T follicular helper cell (primary cell): ENCODE results near the gene RARB.

Experiments
- DNase-seq: peaks from one replicate; pipeline ENCODE4 v3.0.0-alpha.2; 2020; ENCODE audit warnings: low read depth

The RARB gene

DNA sequence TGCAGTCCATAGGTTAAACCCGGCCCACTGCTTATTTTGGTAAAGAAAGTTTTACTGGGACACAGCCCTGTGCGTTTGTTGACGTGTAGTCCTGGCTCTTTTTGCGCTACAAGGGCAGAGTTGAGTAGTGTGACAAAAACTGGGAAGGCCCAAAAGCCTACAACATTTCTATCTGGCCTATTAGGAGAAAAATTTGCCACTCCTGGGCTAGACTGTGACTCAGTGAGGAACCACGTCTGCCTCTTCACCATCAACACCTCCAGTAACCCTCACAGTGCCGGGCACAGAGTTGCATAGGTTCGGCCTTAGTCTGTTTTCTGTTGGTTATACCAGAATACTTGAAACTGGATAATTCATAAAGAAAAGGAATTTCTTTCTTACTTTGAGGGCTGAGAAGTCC lies 126.3 kb downstream of the RARB start:
- no peak for DNase-seq

DNA sequence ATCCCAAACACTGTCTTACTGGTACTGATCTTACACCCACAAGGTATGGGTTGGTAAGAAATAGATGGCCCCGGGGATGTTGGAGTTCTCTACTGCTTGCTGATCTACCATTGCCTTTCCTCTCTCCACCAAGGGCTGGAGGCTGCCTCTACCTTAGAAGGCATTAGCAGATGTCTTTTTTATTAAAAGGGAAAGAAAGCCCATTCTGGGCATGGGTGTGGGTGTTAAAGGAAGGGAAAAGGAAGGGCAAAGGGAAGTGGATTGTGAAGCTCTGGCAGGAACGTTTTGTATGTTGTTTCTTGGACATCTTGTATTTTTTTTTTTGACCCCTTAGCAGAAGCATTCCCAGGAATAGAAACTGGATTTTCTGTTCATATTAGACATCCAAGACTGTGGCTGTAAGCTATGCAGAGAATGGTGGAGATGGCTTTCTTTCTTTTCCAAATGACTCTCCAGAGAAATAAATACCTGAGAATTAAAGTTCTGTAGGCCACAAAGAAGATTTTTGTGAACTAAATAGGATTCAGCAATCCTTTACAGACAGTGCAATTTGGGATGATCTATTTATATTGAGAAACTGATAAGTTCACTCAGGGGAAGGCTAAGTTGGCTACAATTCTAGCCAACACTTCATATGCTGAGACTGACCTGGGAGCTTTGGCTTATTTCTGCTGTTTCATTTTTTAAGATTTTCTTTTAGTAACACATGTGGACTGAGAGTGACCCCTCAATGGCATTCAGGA lies 127.8 kb downstream of the RARB start:
- no peak for DNase-seq

DNA sequence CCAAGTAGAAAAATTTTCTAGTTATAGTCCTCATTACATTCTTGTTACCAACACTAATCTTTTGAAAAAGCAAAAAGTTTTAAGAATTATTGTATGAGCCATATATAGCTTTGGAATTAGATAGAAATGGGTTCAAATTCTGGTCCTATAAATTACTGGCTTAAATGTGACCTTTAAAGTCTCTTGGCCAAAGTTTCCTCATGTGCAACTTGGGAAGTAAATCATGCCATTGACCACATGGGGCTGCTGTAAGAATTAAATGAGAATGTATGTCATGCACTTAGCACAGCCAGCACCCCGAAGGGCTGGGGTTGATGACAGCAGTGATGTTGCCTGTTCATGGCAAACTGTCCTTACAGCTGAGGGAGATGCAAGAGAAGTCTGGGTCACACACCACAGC lies 128.4 kb downstream of the RARB start:
- DNase-seq, result no peak

DNA sequence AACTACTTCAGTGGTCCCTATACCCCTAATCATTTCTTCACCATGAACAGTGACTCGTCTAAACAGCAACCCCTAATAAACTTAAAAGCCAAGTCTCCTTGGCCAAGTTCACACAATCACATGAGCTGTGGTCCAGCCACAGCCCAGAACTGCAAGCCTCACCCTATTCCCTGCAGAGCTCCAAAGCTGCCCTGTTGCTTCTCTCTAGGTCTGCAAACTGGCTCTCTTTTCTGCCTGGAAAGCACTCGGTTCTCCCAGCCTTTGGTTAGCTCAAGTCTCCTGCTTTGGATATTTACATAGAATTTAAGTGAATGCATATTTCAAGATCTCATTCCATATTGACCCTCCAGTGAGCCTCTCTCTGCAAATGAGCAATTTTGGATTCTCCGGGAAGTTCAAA lies 129.6 kb downstream of the RARB start:
- no peak for DNase-seq

DNA sequence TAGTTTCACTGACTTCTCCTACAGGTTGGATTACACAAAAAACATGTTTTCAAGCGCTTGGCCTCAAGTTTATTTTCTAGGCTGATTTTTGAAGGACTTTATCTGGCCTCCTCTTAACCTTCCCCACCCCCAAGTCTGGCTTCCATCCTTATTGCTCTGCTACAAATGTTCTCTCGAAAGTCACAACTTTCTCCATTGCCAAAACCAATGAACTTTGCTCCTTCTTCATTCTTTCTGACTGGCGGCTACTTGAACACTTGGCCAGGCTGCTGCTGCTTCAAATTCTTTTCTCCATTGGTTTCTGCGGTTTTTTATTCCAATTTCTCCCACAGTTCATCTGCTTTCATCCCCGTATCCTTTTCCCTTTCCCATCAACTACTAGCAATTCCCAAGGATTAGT lies 130.1 kb downstream of the RARB start:
- no peak for DNase-seq

DNA sequence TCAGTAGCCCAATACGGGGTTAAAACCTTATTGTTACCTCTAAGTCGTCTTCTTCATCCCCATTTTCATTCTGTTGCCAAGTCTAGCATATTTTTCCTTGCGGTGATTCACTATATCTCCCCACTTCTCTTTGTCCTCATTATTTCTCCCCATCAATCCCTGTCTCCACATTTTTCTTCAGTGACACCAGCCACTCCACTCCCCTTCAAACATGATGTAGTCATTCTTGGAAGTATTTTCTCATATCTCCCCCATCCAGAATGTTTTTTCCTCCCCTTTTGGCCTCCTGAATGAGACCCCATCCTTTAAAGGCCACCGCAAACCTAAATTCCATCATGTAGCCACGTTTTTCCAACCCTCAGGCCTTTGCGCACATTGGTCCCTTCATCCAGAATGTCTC lies 130.7 kb downstream of the RARB start:
- no peak for DNase-seq

DNA sequence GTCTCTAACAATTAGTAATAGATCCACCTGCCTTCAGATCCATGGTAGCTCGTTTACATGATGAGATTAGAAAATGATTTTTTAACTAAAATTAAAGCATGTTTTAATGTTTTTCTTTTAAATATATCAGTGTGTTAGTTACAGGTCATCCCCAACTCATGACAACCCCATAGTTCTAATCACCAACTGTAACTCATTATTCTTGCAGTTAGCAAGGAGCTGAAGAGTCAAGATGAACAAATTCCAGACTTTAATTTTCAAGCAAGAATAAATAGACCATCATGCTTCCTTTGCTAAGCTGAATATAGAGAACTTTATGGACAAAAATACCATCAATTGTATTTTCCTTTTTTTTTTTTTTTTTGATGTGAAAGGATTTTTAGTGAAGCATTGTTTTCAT lies 135.5 kb downstream of the RARB start:
- DNase-seq, result no peak

DNA sequence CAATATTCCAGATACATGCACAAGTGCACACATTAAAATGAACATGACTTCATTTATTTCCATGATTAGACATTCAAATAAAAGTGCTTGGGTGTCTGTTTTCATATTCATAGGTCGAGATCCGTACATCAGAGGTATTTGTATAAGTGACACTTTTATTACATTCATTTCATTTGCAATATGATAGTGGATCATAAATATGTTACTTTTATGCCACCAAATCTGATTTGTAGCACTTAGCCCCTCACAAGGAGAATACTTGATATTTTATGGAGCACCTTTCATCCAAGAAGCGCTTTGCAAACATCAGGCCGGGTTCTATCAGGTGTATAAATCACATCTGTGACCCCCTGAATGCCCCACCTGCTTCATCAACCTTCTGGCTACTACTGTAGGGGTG lies 136.0 kb downstream of the RARB start:
- DNase-seq, result no peak

DNA sequence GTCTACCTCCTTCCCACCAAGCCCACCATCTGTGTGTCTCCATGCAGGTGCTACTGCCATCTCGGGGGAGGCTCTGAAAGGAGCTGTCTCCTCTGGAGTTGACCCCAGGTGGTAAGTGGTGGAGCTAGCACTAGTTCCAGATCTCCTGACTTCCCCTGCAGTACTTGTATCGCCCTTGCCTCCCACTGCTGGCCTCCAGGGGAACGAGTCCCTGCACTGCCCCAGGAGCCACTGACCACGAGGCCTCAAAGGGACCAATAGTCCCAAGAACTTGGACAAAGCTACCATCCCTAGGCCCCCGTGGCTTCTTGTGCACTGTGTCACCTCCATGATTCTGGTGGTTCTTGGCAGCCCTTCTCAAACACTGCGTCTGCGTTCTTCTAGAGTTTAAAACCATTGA lies 137.7 kb downstream of the RARB start:
- no peak for DNase-seq

DNA sequence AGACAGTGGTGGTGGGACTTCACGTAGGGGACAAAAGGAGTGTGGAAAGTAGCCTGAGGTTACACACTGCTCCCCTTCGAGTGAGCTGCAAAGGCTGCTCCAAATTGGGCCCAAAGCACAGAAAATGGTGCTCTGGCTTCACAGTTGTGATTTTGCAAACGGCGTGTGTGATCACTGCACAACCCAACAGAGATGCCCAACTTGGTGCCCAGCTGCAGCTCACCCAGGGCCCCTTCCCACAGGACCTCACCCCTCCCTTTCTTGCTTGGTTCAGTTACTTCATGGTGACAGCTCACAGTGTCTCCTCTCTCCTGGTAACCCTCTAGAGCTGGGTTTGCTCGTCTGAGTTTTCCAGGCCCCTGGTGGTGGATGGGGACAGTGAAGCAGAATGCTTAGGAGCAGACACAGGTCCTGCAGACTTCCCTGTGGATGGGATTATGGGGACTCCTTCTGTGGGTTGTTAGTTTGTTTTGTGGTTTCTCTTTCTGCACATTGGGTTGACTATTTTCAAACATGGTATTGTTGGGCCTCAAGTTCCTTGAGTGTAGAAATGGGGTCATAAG lies 138.4 kb downstream of the RARB start:
- no peak for DNase-seq

DNA sequence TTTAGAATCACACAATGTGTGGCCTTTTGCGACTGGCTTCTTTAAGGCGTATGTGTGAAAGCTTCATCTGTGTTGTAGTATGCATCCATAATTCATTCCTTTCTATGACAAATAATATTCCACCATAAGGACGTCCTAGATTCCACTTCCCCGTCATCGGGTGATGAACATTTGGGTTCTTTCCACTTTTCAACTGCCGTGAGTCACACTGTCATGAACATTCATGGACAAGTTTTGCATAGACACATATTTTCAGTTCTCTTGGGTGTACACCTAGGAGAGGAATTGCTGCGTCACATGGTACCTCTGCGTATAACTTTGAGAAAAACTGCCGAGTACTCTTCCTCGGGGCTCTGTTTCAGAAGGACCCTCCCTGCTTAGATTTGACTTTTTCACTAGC lies 139.3 kb downstream of the RARB start:
- no peak for DNase-seq

DNA sequence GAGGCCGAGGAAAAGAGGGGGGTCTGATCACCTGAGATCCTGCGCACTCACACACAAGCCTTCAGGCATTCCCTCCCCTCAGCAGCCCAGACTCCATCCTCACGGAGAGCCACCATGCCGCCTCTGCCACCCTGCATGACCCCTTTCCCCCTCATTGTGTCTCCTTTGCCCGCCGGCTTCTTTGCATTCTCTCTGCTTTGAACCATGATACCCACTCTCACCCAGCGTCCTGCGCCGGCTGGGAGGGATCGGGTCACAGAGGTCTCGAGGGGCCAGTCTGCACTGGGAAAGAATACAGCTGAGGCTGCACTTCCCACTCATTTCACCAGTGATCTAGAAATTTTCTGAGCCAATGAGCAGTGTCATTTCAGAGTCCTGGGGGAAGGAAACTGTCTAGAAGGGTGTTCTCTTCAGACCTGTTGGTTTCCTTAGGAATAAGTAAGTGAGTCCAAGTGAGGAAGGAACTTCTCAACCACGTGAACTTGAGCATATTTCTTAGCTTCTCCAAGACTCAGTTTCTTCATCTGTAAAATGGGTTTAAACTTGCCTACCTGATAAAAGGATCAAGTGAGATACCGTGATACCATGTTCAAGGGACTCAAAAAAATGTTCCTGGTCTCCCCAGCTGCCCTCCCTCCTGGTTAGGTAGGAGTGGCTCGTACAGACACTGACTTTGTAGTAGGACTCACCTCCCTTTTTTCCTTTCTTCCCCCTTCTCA lies 139.9 kb downstream of the RARB start:
- DNase-seq, result no peak

DNA sequence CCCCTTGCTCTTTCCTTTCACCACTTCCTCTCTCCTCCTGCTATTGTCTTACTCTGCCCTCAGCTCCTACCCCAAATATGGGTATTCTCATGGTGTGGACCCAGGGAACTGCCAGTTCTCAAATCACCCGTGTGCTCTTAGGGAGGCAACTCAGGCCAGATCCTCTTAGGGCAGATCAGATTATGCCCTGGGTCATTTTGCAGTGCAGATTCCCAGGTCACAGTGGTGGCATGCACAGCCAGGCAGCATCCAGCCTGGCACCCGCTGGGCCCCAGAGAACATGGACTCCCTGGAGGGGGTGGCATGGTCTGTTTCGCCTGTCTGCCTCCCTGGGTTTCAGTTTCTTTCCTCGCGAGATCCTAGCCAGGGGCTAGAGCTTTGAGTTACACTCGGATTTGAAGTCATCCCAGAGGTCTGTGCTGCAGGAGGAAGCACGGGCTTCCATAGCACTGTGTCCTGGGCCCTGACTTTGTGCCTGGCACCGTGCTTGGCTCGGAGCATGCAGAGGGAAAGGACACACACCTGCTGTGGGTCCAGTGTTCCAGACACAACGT lies 140.5 kb downstream of the RARB start:
- no peak for DNase-seq

DNA sequence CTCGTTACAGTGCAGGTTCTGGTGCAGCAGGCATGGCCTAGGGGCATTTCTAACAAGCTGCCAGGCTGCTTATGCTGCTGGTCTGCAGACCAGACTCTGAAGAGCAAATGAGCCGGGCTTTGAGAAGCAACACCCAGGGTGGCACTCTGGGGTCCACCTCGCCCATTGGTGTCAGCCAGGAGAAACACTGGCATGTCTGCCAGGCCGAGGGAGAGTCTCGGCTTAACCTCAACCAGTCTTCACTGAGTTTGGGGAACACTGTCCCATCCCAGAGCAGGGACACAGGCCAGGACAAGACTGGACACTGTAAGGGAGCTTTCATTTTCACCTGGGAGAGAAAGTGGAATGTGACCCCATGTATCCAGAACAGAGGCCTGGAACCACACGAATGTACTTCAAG lies 143.2 kb downstream of the RARB start:
- DNase-seq, result no peak

DNA sequence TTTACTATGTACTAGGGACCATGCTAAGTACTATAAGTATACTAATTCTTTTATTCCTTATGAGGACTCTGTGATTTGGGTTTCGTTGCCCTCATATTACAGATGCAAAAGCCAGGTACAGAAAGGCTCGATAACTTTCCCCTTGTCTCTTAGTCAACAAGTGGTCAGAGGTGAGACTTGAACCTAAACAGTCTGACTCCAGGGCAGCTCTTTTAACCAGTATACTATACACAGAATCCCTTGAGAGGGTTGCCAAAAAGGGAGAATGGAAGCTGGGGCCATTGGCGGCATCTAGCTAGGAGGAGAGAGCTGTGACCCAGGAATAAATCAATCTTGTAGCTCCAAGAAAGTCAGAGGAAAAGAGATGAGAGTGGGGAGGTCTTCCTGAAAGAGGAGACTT lies 144.3 kb downstream of the RARB start:
- DNase-seq, result no peak

DNA sequence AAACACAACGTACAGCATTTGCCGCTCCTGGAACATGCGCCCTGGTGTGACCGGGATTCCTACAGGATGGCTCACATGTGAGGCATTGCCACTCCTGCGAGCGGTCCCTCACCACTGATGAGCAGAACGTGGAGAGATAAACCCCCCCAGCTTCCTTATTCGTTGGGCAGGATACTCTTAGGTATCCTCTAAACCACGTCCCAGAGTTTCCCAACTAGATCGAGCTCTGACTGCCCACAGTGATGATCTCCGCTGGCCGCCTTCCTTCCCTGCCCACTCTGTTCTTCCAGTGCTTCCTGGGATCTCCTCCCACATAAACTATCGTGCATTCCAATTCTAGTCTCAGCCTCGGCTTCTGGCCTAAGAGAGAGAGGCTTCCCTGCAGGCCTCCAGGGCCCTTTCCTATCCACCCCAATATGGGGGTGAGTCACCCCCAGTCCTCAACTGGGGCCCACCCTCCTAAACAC lies 144.9 kb downstream of the RARB start:
- DNase-seq, result no peak

DNA sequence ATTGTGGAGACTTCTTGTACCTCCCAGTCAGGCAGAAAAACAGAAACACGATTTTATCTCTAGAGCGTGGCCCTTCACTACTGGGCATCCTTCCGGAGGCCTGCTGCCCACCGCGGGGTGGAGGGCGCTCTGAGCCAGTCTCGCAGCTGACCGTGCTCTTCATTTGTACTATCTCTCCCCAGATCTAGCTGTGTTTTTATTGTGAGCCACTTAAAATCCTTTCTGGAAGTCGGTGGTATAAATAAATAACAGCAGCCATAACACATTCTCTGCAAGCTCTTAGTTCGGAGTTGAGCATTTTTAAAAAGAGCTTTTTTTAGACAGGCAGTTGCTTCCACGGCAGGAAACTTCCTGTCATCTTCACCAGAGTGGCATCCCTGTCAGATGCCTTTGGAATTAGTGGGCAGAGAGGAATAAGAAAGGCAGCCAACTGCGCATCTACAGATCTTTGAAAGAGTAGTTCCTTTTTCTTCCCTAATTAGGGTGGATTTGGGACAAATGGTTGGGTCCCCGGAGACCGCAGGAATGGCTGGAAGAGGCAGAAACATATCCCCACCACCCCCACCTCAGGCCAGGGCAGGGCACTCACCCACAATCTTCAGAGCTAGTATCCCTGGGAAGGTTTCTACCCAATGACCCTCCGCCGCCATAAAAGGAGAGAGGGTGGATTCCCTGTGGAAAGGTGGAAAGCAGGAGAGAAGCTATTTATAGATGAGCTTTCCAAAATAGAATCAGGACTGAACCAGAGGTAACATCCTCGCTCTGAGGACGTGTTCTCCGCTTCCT lies 145.5 kb downstream of the RARB start:
- no peak for DNase-seq

DNA sequence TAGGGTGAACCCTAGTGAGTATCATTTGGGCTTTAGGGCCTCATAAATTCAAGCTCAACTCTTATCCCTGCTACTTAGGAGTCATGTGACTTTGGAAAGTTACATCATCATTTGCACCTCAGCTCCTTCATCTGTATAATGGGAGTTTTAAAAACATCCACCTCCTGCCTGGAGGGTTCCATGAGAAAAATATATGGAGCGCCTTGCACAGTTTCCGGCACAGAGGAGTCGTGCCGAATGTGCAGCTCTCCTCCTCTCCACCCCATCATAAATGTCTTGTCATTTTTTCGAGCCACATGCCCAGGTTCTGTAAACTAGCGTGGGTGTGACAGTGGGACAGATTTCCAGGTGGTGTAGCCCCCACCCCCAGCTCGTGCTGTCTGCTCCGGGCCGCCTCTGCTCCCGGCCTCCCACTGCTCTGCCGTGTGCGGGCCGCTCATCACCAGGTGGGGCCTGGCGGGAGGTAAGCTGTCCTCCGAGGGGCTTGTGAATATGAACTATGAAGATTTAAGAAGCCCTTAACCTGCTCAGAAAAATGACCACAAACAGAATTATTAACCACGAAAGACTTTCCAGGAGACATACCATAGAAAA lies 146.2 kb downstream of the RARB start:
- no peak for DNase-seq

DNA sequence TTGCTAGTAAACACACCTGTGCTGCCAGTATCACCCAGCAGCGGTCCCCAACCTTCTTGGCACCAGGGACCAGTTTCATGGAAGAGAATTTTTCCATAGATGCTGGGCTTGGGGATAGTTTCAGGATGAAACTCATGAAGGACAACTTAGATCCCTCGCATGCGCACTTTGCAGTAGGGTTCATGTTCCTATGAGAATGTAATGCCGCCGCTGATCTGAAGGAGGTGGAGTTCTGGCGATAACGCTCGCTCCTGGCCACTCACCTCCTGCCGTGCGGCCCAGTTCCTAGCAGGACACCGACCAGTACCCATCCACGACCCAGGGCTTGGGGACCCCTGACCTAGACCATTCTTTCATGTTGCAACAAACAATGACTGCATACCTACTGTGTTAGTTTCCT lies 146.9 kb downstream of the RARB start:
- DNase-seq, result no peak

DNA sequence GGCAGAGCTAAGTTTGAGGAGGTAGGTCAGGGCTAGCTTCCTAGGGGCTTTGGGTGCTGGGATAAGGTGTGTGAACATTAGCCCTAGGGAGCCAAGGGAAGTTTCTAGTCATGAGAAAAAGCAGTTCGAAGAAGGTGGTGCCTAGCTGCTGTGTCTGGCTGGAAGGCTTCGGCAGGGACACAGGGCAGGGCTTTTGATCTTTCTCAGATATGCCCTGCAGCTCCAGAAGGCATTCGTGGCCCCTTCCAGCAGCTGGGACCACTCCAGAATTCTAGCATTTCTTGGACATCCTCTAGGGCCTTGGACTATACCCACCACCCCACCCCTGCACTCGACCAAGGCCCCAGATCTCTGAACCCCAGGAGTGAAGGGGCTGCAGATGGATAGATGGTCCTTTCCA lies 148.1 kb downstream of the RARB start:
- DNase-seq, result no peak

DNA sequence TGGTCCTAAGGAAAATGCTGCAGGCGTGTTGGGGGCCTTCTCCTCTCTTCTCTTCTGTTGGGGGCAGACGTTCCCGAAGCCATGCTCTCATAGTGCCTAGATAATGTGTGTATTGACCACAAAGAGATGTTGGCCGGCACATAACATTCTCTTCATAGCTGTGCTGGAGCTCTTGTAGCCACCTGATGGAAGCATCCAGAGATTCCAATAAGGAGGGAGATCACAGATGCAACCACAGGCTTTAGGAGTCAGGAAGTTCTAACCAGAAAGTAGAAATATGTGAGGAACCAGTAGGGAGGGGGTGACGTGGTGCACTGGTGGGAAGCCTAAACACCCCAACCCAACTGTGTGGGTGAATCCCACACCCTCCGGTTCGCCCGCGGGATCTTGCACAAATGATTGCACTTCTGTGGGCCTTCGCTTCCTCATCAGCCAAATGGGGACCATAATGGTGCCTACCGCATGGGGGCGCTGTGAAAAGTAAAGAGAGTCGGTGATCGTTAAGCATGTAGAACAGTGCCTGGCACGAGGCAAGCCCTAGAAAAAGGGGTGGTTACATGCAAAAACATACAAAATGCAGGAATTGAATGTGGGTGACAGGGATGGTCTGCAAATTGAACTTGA lies 148.9 kb downstream of the RARB start:
- no peak for DNase-seq
